Forelimb muscle (tissue), 1 donor: ENCODE data around the gene PAFAH1B1. TPM values are rescaled to one million over a fixed set of nuclear protein-coding genes. Genes with fewer than 3 reads are reported as not detected.
"Not testable (repeated sequence)": the region's sequence is repeated elsewhere in the genome, so short reads cannot be mapped to it uniquely, and the experiment has no call there.

Experiments
- DNase-seq: peaks from one replicate; pipeline ENCODE4 v3.0.0-alpha.2; 2013; ENCODE audit warnings: low read depth
- polyA plus RNA-seq: library from polyadenylated mRNA; unstranded; fragments of 120-200 nt; gene quantifications from one replicate; pipeline ENCODE4 v1.2.1, GENCODE V29; 2013; ENCODE audit not compliant: insufficient read length

Gene PAFAH1B1
- polyA plus RNA-seq: 92.2 TPM

DNA sequence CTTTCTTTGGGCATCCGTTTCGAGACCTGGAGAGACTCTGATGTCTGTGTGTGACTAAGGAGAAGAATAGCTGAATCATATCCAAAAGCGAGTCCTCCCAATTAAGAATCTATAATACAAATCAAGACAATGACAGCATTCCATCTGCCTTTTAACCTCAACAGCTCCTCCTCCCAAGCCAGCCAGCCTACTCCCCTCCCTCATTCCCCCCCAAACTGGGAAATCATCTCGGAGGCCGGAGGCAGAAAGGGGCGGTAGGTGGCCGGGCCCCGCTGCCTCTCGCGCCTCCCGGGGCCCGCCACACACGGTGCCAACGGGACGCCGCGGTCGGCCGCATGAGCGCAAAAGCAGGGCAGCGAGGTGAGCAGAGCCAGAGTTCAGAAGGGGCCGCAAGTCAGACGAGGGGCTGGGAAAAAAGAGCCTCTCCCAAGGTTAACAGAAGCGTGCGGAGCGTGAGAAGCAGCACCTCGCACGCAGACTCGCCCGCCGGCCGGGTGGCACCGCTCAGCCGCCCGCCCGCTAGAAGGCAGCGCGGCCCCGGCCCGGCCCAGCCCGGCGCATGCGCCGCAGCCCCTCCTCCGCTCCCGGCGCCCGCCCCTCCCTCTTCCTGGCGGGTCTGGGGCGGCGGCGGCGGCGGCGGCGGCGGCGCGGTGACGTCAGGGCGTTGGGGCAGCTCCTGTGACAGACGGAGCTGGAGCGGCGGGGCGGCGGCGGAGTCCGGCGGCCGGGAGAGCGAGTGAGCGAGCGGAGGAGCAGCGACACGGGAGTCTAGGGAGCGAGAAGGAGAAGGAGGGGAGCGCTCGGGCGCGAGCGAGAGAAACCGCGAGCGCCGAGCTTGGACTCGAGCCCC is at the start of gene PAFAH1B1:
PAFAH1B1 (plus strand) TSS at position 684 of the 850 bp plus-strand sequence. CDS start 44,635 bp downstream, outside the sequence.
- no peak for DNase-seq

DNA sequence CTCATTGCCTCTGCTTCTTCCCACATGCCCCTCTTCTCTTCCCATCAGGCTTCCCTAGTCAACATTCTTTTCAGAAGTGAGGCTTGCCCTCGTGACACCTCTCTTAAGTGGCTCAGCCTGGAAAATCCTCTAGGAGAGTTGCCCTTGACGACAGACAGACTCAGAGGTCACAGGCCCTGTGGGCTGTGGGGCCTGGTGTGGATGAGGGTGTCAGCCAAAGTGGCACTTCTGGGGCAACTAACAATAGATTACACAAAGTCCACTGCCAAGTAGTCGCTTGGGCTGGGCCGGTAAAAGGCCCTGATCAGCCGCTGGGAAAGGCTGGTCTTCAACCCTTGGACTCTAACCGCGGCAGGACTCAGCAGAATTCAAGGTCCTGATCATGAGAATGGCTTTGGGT is 48.1 kb upstream of the PAFAH1B1 start:
- DNase-seq: no peak

DNA sequence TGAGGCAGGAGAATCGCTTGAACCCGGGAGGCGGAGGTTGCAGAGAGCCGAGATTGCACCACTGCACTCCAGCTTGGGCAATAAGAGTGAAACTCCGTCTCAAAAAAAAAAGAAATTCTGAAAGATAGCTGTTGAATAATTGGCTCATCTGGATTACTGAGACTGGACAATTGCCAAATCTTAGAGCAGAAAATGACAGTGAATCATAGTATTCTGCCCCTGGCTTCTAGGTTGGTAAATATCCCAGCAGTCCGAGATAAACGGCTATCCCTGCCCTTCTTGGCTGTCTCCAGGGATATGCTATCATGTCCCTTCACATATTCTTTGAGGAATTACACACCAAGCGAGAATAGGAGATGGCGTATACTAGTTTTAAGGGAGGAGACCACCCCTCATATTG is 46.3 kb upstream of the PAFAH1B1 start:
- no peak for DNase-seq

- not testable (repeated sequence) for DNase-seq
Observed at GRCh38 chr17:2548026-2548425, 45.4 kb upstream of the PAFAH1B1 start.

DNA sequence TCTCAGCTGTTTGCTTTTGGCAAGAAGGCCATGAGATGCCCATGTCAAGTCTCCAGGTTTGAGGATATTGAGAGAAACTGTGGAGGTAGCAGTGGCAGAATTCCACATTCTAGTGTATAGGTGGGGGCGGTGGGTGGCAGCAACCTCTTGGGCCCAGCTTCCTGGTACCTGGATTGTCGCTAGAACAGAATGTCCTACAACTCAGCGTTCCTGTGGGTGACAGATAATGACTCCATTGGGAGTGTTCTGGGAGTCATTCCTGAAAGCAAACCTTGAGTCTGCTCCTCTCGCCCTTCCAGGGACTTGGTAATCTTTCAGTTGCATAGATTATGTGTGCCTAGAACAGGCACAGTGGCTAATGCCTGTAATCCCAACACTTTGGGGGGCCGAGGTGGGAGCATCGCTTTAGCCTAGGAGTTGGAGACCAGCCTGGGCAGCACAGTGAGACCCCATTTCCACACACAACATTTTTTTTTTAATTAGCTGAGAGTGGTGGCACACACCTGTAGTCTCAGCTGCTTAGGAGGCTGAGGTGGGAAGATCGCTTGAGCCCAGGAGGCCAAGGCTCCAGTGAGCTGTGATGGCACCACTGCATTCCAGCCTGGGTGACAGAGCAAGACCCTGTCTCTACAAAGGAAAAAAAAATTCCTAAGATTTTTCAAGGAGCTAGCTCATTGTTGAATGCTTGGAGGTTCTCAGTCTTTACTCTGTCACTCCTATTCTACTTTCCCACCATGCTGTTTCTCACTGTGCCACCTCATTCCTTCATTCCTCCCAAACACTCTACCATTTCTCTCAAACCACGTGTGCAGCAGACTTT is 43.9 kb upstream of the PAFAH1B1 start:
- DNase-seq: no peak

DNA sequence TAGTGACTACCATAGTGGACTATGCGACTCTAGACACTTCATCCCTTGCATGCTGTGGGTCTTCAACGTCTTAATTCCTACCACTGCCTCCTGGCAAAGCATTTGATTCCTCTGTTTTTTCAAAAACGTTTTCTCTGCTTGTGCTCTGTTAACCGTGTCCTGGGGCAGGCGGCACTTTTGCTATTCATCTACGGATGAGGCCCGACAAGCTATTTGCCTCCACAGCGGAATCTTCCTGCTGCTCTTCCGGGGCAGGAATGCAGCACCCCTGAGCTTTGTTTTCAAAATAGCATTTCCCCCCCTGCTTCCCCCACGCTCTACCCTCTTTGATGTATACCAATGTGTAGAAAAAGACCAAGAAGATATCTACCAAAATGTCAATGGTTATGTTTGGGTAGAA is 42.0 kb upstream of the PAFAH1B1 start:
- DNase-seq: no peak

- DNase-seq: no peak
Observed at GRCh38 chr17:2551928-2552327, 41.5 kb upstream of the PAFAH1B1 start.

GRCh38 chr17:2560658-2561057 is 32.8 kb upstream of the PAFAH1B1 start:
- DNase-seq: no peak

GRCh38 chr17:2562162-2562858 is 31.1 kb upstream of the PAFAH1B1 start:
- DNase-seq: no peak

- no peak for DNase-seq
Observed at GRCh38 chr17:2563061-2563460, 30.4 kb upstream of the PAFAH1B1 start.

DNA sequence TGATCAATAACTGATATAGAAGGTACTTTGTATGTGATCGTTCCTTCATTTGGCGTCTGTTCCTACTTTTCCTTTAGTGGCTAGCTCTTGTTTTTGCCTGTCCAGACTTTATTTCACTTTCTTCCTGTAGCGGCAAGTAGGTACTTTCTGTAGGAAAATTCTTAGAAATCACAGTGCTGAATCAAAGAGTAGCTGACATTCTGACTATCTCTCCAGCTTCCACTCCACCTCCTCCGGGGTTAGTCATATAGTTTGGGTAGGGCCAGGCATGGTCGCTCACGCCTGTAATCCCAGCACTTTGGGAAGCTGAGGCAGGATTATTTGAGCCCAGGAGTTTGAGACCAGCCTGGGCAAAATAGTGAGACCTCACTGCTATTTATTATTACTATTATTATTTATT is 29.9 kb upstream of the PAFAH1B1 start:
- DNase-seq: no peak

GRCh38 chr17:2564877-2565276 is 28.6 kb upstream of the PAFAH1B1 start:
- no peak for DNase-seq

DNA sequence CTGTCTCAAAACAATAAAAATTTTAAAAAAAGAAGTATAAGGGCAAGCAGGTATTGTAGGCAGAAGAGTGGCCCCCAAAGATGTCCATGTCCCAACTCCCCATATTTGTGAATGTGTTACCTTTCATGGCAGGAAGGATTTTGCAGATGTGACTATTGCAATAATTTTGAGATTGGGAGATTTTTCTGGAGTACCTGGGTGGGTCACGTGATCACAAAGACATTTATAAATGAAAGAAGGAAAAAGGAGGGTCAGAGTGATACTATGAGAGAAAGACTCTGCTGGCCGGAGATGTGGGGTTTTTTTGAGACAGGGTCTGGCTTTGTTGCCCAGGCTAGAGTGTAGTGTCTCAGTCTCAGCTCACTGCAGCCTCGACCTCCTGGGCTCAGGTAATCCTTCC is 27.4 kb upstream of the PAFAH1B1 start:
- DNase-seq: no peak

DNA sequence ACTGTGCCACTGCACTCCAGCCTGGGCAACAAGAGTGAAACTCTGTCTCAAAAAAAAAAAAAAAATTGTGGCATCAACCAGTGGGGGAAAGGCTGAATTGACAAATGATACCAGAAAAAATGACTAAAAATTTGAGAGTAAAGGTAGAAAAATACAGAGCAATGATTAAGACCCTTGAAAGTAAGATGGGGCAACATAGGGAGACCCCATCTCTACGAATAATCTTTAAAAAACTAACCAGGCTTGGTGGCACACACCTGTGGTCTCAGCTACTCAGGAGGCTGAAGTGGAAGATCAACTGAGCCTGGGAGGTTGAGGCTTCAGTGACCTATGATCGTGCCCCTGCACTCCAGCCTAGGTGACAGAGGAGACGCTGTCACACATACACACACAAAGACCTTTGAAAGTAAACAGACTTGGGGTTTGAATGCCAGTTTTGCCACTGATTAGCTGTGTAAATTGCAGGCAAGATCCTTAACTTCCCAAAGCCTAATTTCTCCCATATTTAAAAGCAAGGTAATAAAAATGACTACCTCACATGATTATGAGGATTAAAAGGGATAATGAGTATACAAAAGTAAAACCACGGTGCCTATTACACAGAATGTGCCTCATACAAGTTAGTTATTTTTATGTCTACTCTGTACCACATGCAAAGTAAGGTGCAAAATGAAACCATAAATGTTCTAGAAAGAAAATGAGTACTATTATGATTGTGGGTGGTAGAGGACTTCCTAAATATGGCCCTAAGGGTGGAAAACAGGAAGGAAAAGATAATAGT is 21.7 kb upstream of the PAFAH1B1 start:
- DNase-seq: no peak

GRCh38 chr17:2572304-2572609 is 21.2 kb upstream of the PAFAH1B1 start:
- not testable (repeated sequence) for DNase-seq

GRCh38 chr17:2580151-2580550 is 13.3 kb upstream of the PAFAH1B1 start:
- DNase-seq: no peak

DNA sequence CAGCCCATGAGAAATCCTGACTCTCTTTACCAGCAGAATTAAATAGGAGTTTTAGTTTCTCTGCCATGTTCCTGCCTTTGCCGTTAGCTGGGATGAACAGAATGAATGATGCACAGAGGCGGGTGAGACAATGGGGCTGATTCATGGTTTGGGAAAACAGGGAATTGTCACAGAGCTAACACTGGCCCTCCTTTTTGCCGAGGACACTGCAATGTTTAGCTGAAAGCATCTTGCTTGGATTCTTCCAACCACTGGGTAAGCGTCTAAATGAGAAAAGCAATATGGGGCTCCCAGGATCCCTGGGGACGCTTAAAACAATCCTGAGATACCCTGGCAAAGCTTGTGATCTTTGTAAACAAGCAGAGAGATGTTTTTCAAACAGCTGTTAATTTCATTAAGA is 12.8 kb upstream of the PAFAH1B1 start:
- no peak for DNase-seq

DNA sequence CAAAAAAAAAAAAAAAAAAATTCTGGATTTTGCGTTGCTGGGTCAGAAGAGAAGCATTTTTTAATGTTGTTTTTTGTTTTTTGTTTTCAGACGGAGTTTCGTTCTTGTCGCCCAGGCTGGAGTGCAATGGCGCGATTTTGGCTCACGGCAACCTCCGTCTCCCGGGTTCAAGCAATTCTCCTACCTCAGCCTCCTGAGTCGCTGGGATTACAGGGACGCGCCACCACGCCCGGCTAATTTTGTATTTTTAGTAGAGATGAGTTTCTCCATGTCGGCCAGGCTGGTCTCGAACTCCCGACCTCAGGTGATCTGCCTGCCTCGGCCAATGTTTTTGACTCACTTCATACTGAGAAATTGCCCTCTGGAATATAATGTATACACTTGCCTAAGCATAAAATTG is 11.0 kb upstream of the PAFAH1B1 start:
- DNase-seq: no peak

DNA sequence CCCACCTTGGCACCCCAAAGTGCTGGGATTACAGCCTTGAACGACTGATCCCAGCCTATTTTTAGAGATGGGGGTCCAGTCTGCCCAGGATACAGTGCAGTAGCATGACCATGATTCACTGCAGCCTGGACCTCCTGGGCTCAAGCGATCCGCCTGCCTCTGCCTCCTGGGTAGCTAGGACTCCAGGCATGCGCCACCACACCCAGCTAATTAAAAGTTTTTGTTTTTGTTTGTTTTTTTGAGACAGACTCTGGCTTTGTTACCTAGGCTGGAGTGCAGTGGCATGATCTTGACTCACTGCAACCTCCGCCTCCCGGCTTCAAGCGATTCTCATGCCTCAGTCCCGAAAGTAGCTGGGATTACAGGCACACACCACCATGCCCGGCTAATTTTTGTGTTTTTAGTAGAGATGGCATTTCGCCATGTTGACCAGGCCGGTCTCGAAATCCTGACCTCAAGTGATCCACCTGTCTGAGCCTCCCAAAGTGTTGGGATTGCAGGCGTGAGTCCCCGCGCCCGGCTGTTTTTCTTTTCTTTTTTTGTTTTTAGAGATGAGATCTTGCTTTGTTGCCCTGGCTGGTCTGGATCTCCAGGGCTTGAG is 2.3 kb upstream of the PAFAH1B1 start:
- no peak for DNase-seq

DNA sequence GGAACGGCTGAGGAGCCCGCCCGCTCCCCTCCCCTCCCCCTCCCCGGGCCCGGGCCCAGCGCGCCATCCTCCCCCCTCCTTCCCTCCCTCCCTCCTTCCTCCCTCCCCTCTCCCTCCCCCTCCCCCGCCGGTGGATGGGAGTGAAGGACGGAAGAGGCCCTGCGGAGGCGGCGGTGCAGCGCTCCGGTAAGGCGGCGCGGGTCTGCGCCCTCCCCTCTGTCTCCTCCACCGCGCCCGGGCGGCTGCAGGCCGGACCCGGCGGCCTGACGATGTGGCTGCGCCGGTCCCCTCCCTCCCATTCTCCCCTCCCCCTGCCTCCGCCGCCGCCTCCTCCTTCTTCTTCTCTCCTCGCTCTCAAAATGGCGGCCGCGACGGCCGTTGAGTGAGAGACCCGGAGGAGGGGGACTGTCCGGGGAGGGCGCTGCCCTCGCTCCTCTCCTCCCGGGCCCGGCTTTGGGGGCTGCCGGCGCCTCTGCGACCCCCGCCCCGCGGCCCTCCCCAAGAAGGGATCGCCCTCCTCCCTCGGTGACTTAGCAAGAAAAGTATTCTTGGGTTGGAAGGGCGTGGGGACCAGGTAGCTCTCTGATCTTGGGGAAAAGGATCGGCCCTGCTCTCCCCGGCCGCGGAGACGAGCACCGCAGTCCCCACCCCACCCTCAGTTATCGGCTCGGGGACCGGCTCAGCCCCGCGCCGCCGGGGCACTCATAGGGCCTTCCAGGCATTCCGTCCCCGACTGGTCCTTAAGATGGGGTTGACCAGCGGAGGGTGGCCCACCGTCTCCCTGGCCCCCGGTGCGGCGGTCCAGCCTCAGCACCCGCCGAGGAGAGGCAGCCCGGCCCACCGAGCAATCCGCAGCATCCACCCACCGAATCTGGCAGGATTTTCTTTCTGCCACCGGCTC is 617 bp downstream of the PAFAH1B1 start:
- DNase-seq: no peak
